ENCODE data around the gene UQCRHL.

Gene UQCRHL

DNA sequence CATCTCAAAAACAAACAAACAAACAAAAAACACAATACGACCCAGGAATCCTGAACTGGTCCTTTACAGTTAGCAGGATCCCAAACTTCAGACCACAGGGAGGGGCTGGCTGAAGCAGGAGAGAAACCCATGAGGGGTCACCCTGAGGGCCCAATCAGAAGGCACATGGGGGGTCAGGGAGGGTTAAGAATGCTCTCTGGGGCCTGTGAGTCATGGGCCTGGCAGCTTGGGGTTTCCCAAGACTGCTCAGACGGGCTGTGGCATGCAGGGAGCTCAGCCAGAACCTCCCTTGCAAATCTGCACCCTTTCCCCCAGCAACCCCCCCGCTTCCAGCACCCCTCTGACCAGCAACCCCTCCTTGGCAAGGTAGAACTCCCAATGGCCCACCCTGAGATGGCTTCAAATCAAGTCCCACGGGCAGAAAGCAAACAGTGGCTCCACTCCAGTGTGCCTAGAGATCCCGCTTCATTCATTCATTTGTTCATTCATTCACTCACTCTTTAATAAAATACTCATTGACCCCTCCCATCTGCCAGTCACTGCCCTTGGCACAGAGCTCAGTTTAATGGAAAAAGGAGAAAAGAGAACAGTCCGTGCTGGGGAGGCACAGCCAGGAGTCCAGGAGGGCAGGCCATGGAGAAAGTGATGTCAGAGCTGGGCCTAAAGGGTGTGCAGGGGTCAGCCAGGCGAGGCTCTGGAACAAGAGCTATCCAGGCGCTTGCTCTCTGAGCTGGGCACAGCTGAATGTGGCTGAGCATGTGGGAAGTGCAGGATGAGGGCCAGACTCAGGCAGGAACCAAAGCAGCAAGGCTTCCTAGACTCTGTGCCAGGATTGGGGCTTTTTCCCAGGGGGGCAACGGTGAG lies 8.2 kb downstream of the UQCRHL start:
- DNase-seq (ENCODE audit: low read depth in 2 of 2) = no peak

DNA sequence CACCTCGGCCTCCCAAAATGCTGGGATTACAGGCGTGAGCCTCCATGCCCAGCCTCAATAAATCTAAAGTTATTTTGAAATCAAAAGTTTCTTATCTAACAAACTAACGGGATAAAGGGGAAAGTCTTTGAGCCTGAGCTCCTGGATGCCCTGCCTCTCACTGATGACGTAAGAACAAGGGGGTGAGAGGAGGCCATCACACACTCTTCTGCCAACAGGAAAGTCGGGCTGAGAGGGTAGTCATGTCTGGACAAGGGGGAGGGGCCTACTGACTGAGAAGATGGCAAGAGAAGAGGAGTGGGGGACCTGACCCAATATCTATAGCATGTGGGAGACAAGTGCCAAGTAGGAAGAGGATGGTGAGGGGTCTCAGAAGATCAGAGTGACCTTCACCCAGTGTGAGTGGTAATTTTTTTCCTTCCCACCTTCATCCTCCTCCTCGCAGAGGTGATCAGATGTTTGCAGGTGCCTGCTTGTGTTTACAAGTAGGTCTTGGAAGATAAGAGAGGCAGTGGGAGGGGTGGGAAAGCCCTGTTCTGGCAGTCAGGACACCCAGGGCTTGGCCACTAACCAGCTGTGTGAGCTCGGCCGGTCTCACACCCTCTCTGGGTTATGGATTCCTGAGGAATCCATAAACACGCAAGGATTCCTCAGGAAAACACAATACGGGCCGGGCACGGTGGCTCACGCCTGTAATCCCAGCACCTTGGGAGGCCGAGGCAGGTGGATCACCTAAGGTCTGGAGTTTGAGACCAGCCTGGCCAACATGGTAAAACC lies 9.6 kb downstream of the UQCRHL start:
- DNase-seq (ENCODE audit: low read depth in 2 of 2) = no peak

DNA sequence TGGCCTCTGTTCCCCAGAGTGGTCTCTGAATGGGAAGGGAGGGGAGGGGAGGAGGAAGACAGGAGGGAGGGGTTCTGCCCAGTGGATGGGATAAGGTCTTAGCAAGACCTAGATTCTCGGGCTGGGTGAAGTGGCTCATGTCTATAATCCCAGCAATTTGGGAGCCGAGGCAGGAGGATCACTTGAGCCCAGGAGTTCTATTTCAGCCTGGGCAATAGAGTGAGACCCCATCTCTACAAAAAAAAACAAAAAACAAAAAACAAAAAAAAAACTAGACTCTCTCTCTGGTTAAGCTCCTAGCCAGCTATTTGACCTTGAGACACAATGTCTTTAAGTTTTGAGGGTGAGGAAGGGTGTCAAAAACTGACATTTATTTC lies 11.4 kb downstream of the UQCRHL start:
- DNase-seq (ENCODE audit: low read depth in 2 of 2) = no peak

DNA sequence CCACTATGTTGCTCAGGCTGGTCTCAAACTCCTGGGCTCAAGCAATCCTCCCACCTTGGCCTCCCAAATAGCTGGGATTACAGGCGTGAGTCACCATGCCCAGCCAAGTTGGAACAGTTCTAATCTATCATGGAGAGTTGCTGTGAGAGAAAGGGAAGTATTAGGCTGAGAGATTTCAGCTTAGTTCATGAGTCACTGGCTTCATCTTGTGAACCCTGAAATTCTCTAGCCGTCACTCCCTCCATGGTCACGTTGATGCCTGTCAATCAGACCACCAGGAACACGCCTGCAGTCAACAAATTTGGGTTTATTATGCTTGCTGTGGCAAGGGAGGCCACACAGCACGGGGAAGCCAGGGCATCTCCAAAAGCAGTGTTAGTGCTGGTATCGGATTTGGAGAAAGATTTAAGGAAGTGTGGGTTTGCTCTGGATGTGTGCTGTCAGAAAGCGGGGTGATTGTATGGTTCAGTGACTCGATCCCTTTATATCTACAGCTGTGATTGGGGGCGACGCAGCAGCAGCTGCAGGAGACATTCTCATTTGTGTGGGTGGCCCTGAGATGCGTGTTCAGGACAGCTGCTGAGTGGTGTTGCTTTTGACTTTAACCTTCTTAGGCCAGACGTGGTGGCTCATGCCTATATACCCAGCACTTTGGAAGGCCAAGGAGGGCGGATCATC lies 18.7 kb downstream of the UQCRHL start:
- no peak for DNase-seq (ENCODE audit: low read depth in 2 of 2)

DNA sequence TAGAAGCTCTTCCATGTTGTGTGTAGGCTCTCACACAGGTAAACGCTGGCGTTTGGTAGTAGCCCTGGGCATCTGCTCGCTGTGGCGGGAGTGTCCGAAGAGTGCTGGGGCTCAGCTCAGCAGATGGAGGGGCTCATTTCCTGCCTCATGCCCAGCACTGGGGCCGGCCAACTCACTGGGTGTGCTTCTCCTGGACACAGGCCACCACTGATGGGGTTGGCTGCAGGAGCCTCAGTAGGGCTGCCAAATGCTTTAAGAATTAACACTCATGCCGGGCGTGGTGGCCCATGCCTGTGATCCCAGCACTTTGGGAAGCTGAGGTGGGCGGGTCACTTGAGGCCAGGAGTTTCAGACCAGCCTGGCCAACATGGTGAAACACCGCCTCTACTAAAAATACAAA lies 20.9 kb downstream of the UQCRHL start:
- DNase-seq (ENCODE audit: low read depth in 2 of 2) = no peak

DNA sequence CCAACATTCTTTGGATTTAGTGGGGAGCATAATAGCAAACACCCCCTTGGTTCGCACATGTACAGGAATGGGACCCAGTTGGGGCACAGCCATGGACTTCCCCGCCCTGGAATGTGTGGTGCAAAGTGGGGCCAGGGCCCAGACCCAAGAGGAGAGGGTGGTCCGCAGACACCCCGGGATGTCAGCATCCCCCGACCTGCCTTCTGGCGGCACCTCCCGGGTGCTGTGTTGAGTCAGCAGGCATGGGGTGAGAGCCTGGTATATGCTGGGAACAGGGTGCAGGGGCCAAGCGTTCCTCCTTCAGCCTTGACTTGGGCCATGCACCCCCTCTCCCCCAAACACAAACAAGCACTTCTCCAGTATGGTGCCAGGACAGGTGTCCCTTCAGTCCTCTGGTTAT lies 21.8 kb downstream of the UQCRHL start:
- DNase-seq (ENCODE audit: low read depth in 2 of 2) = no peak

DNA sequence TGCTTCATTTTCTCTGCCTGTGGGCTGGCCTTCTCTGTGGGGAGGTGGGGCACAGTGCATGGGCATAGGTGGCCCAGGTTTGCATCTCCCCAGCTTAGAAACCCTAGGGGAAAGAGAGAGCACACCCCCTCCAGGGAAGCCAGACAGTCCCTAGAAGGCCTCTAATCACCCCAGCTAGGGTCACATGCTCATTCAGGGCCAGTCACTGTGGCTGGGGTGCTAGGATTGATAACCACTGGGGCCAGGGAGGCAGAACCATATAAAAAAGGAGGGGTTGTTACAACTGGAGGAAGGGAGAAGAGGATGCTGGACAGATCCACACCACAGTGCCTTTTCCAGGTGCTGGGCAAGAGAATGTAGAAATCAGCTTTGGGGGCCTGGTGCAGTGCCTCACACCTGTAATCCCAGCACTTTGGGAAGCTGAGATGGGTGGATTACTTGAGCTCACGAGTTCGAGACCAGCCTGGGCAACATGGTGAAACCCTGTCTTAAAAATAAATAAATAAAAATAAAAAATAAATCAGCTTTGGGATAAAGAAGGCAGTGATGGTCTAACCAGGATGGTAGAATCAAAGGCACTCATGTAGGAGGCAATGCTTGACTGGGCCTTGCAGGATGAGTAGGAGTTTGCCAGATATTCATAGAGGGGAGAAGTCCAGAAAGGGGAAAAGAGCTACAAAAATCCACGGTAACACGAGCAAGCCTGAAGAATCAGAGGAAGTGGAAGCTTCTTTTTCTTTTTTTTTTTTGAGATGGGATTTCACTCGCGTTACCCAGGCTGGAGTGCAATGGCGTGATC lies 29.3 kb downstream of the UQCRHL start:
- no peak for DNase-seq (ENCODE audit: low read depth in 2 of 2)

DNA sequence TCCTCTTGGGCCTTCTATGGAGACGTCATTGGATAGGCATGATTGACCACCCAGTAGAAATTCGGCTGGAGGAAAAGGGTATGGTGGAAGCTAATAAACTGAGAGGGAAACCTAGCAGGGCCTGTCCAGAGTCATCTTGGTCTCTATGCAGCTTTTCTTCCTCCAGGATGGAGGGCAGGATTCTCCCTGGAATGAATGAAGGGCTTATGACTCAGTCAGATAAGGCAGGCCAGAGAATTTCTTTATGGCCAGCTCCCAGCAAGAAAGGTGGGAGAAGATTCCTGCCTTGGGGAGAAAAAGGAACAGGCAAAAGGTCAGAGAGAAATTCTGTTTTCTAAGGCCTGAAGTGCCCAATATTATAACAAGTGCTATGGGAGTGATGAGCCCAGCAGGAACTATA lies 31.7 kb downstream of the UQCRHL start:
- DNase-seq (ENCODE audit: low read depth in 2 of 2) = no peak

DNA sequence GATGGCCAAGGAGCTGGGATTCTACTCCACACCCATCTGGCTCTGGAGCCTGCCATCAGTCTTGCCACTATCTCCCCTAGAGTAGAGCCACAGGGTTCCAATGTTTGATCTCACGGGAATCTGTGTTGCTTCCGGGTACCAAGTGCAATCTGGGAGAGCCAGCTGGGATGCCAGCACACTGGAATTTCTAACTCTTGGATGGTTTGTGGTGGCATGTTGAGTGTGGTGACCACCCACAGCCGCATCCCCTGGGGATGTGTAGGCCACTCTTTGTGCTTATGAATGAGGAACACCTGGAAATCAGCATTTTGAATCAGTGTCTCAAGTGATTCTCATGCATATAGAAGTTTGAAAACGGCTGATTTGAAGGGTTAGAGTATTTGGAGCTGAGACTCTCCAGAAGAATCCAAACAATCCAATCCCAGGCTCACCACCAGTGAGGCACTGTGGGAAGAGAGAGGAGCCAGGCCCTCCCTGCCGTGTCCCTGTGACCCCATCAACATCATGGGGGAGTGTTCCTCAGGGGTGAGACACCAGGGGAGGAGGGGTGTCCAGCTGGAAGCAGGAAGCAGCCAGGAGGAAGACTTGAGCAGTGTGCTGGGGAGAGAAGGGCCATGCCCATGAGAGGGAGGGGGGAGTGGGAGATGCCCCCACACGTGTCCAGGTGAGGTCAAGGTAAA lies 35.5 kb downstream of the UQCRHL start:
- no peak for DNase-seq (ENCODE audit: low read depth in 2 of 2)

DNA sequence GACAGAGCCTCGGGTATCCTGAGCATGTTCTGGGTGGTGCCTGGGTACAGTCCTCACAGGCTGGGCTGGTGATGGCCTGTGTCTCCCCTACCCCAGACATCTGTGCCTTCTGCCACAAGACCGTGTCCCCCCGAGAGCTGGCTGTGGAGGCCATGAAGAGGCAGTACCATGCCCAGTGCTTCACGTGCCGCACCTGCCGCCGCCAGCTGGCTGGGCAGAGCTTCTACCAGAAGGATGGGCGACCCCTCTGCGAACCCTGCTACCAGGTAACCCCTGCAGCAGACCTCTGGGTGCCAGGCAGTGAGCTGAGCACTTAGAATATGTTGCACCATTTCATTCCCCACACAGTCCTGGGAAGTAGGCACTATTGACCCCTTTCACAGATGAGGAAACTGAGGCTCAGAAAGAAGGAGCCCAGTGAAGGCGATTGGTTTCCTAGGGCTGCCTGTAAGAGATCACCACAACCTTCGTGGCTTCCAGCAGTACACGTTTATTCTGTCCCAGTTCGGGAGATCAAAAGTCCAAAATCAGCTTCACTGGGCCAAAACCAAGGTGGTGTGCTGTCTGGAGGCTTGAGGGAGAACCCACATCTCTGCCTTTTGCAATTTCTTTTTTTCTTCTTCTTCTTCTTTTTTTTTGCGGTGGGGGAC lies 37.0 kb downstream of the UQCRHL start:
- DNase-seq (ENCODE audit: low read depth in 2 of 2) = no peak

DNA sequence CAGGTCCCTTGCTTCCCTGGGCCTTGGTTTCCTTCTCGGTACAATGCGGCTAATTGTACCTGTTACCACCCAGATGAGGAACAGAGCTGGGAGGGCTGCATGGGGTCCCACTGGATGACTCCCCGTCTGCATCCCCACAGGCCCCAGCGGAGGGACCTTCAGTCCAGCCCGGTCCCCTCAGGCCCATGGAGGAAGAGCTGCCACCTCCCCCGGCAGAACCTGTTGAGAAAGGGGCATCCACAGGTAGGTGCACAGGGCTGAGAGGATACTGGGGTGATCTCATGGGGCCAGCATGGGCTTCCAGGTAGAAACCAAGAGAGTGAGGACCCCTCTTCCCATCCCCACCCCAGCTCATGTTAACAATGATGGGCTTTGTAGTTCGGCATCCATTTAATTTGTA lies 39.1 kb downstream of the UQCRHL start:
- DNase-seq (ENCODE audit: low read depth in 2 of 2) = no peak

DNA sequence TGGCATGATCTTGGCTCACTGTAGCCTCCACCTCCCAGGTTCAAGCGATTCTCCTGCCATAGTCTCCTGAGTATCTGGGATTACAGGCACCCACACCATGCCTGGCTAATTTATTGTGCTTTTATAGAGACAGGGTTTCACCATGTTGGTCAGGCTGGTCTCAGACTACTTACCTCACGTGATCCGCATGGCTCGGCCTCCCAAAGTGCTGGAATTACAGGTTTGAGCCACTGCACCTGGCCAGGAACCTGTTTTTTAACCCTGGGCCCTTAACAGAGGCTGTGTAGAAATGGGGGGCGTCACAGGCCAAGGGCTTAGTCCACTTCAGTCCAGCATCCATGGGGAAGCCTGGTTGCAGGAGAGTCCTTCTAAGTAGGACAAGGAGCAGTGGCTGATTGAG lies 39.5 kb downstream of the UQCRHL start:
- no peak for DNase-seq (ENCODE audit: low read depth in 2 of 2)

DNA sequence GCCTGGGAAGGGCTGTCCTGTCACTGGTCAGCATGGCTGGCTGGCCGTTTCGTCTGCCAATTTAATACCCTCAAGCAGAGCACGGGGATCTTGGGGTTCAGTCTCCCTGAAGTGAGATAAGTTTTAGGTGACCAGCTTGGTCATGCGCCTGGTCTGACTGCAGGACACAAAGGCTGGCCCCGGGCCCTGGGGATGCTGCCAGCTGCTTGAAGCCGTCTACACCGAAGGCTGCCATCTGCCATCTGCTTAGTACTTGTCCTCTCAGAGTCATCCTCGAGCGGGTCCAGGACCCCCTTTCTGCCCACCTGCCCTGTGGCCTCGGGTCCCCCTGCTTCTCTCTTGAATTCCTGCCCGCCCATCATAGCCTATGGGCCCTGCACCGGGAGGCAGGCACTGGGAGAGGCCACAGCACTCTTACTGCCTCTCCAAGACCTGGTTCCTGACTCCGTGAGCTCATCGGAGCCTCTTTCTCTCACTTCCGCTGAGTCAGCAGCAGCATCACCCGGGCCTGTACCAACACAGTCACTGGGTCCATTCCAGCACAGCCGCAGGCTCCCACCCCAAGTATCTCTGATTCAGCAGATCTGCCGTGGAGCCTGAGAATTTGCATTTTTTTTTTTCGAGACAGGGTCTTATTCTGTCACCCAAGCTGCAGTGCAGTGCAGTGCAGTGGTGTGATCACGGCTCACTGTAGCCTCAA lies 41.8 kb downstream of the UQCRHL start:
- DNase-seq (ENCODE audit: low read depth in 2 of 2) = no peak

DNA sequence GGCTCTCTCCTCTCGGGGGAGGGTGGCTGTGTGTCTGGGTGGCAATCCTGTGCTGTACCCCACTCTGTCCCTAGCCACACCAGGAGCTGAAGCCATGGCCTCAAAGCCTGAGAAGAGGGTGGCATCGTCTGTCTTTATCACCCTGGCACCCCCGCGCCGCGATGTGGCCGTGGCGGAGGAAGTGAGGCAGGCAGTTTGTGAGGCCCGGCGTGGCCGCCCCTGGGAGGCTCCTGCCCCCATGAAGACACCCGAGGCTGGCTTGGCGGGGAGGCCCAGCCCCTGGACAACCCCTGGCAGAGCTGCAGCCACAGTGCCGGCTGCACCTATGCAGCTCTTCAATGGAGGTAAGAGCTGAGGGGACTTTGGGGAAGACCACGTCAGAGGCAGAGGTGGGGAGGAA lies 42.6 kb downstream of the UQCRHL start:
- DNase-seq (ENCODE audit: low read depth in 2 of 2) = no peak

DNA sequence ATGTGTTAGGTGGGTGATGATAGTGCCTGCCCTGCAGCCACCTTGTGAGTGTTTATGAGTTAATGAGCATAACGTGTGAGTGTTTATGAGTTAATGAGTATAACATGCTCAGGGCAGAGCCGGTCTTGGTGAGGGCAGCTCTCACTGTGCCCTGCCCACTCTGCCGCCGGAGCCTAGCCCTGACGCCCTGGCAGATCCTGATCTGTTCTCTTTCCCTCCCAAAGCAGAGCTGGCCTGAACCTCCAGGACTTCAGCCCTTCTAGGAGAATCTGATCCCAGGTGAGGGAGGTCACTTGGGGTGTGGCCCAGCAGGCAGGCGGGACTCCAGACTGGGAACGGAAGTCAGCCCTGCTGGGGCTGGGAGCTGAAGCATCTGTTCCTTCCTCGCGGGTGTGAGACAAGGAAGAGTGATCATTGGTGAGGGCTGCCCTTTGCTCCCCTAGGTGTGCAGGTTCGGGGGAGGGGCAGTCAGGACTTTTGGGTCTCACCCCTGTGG lies 43.1 kb downstream of the UQCRHL start:
- DNase-seq (ENCODE audit: low read depth in 2 of 2) = no peak

DNA sequence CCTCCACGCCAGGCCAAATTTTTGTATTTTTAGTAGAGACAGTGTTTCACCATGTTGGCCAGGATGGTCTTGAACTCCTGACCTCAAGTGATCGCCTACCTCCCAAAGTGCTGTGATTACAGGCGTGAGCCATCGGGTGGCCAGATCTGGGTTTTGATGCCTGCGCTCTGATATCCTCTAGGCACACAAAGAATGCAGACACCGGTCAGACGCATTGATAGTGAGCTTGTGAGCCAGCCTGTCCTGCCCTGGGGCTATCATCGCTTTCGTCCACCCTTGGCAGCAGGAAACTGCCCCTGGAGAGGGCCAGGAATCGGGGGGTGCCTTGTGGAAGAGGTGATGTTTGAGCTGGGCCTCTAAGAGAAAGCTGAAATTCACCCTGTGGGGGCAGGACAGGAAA lies 44.9 kb downstream of the UQCRHL start:
- no peak for DNase-seq (ENCODE audit: low read depth in 2 of 2)

DNA sequence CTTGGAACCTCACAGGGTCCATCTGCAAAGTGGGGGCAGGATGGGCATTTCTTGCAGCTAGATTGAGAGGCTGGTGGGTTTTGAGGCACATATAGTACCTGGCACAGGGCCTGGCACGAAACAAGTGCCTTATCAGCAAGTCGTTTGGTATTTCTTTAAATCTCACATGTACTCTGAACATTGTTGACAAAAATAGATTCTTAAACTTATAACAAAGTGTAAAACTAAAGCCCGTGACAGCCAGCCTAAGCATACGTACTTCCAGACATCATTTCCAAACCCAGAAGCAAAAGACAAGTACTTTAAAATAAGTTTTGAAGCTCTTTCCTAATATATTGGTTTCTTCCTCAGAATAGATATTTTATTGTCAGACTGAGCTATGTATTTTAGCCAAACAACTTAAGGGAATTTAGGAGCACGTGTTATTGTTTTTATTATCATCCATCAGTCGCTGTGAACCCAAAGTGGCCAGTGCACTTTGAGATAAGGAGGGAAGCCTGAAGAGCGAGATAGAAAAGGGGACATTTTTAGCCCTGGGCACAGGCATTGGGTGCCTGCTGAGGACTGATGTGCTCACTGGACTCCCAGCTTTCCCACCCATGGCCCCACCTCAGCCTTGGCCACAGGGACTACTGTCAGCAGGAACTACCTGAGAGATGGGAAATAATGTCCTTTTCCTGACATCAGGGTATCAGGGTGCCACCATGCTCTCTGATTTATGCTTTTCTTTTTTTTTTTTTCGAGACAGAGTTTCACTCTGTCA lies 45.9 kb downstream of the UQCRHL start:
- DNase-seq (ENCODE audit: low read depth in 2 of 2) = no peak

DNA sequence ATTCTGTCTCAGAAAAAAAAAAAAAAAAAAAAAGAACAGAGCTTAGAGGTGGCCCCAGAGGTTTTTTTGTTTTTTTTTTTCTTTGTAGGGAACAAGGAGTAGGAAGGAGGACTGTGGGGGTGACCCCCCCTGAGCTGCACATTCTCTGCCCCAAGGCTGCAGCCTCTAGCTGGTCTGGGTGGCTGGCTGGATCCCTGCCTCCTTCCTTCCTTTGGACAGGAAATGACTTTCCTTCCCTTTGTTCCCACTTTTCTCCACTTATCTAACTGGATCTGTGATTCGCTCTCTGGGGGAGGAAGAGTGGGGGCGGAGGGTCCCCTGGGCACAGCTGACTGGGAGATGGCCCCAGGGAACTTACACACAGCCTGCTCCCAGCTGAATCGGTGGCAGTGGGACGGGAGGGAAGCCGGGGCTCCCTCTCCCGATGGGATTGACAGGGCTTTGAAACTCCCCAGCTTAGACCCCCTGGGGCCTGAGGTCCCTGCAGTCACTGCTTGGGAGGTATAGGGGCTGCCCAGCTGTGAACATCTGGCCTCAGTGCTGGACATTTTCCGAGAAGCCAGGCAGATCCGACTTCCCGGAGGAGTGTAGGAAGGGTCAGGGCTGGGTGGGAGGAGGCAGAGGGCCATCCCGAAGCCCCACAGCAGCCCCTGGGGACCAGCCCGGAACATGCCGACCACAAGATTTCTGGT lies 46.8 kb downstream of the UQCRHL start:
- DNase-seq (ENCODE audit: low read depth in 2 of 2) = no peak
